GM23248 (cell line): ENCODE results near the gene RAD51B. TPM values are rescaled to one million over a fixed set of nuclear protein-coding genes. Genes with fewer than 3 reads are reported as not detected.

Experiments used
- DNase-seq: peaks from one replicate; pipeline ENCODE4 v3.0.0-alpha.2; 2015
- H2AFZ ChIP-seq: fragments of 200-600 bp; sonication (generic); 2 replicates; pipeline ENCODE4 v1.6.1; 2016; ENCODE audit warnings: antibody characterized with exemption
- H3F3A ChIP-seq: fragments of 200-600 bp; sonication (generic); 2 replicates; pipeline ENCODE4 v1.6.1; 2016; ENCODE audit warnings: mild to moderate bottlenecking, antibody characterized with exemption, mixed run types; ENCODE audit not compliant: insufficient read depth
- H3K27ac ChIP-seq: fragments of 200-600 bp; sonication (generic); 2 replicates; pipeline ENCODE4 v1.5.1; 2016; ENCODE audit warnings: mild to moderate bottlenecking
- H3K27me3 ChIP-seq: fragments of 200-600 bp; sonication (generic); replicated peaks from 2 replicates; pipeline ENCODE4 v1.6.1; 2016; ENCODE audit warnings: mild to moderate bottlenecking; ENCODE audit not compliant: insufficient read depth
- H3K36me3 ChIP-seq: fragments of 200-600 bp; sonication (generic); 2 replicates; pipeline ENCODE4 v1.6.1; 2016; ENCODE audit warnings: low read depth, mild to moderate bottlenecking
- H3K4me1 ChIP-seq: fragments of 200-600 bp; sonication (generic); 2 replicates; pipeline ENCODE4 v1.6.1; 2016; ENCODE audit warnings: mild to moderate bottlenecking; ENCODE audit not compliant: insufficient read depth
- H3K4me2 ChIP-seq: fragments of 200-600 bp; sonication (generic); one replicate; pipeline ENCODE4 v1.6.1; 2016; ENCODE audit warnings: mild to moderate bottlenecking; ENCODE audit not compliant: unreplicated experiment
- H3K4me3 ChIP-seq: fragments of 200-600 bp; sonication (generic); 2 replicates; pipeline ENCODE4 v1.5.1; 2016; ENCODE audit warnings: mild to moderate bottlenecking
- H3K79me2 ChIP-seq: fragments of 200-600 bp; sonication (generic); 2 replicates; pipeline ENCODE4 v1.6.1; 2016; ENCODE audit warnings: mild to moderate bottlenecking; ENCODE audit not compliant: insufficient read depth
- H3K9ac ChIP-seq: fragments of 200-600 bp; sonication (generic); 2 replicates; pipeline ENCODE4 v1.6.1; 2016; ENCODE audit warnings: mild to moderate bottlenecking
- H3K9me2 ChIP-seq: fragments of 200-600 bp; sonication (generic); 2 replicates; pipeline ENCODE4 v1.6.1; 2016; ENCODE audit warnings: mixed run types, mild to moderate bottlenecking, moderate library complexity; ENCODE audit not compliant: insufficient read depth
- H3K9me3 ChIP-seq: fragments of 200-600 bp; sonication (generic); one replicate; pipeline ENCODE4 v1.6.1; 2017; ENCODE audit warnings: low read depth
- H4K20me1 ChIP-seq: fragments of 200-600 bp; sonication (generic); 2 replicates; pipeline ENCODE4 v1.6.0; 2016; ENCODE audit not compliant: insufficient read depth
- EZH2 ChIP-seq: fragments of 200-600 bp; sonication (generic); IDR thresholded peaks from 2 replicates; pipeline ENCODE4 v1.6.1; 2018; ENCODE audit warnings: antibody characterized with exemption, mild to moderate bottlenecking; ENCODE audit not compliant: insufficient read depth, poor library complexity, severe bottlenecking
- EZH2phosphoT487 ChIP-seq: fragments of 200-600 bp; sonication (generic); IDR thresholded peaks from 2 replicates; pipeline ENCODE4 v1.6.1; 2018; ENCODE audit warnings: antibody characterized with exemption, moderate library complexity, mild to moderate bottlenecking, low read depth; ENCODE audit not compliant: insufficient read depth
- WGBS, 2 experiments: methylation state at CpG; one replicate each; pipeline ENCODE4 v1.1.6; 2015 to 2017; ENCODE audit warnings: low lambda C conversion rate in 2 of 2, low coverage in 1 of 2; ENCODE audit errors: missing lambda C conversion rate in 2 of 2; 5-methylcytosine and 5-hydroxymethylcytosine counted together
- in situ Hi-C: fragments of 300-500 bp; cut with MboI; formaldehyde crosslinking; loops from 2 replicates; pipeline ENCODE4 v1.15.0; 2020
- polyA plus RNA-seq: library from polyadenylated mRNA; unstranded; fragments of >200 nt; fragmentation: Nextera tagmentation; extraction: Ambion mirVana; gene quantifications from 2 replicates; pipeline ENCODE4 v1.2.1, GENCODE V29; 2016
- total RNA-seq: library from RNA; depleted of rRNA; stranded (reverse); fragments of >200 nt; shearing (Covaris generic); gene quantifications from 2 replicates; pipeline ENCODE4 v1.2.3, GENCODE V29; 2014

The RAD51B gene
- total and polyA plus RNA-seq, 2 experiments from 2014 or later, result 4.0 to 8.8 TPM

- H3K4me1 ChIP-seq, result peaks cover 21% of the 10 kb centered on the region
- DNase-seq, result peak; percentile 8
- in situ Hi-C loops, result no loop called here
- peak overlapping the region; percentile 60 for H3K4me3 ChIP-seq
- H3K9me2 ChIP-seq, result no peaks in the 10 kb centered on the region
- peak overlapping the region; percentile 86 for H3K4me2 ChIP-seq
- H3K9me3 ChIP-seq, result no peaks in the 10 kb centered on the region
- peak overlapping the region; percentile 48 for H3K9ac ChIP-seq
- no peaks in the 10 kb centered on the region for H3K79me2 ChIP-seq
- no peaks in the 10 kb centered on the region for H3K36me3 ChIP-seq
- no peaks in the 10 kb centered on the region for H3K27me3 ChIP-seq
- no peak for TF ChIP-seq EZH2phosphoT487
- no peak for TF ChIP-seq EZH2
- peak overlapping the region; percentile 50 for H2AFZ ChIP-seq
- H3K27ac ChIP-seq, result peak overlapping the region; percentile 59
- peaks cover 10% of the 10 kb centered on the region for H3F3A ChIP-seq
- no peaks in the 10 kb centered on the region for H4K20me1 ChIP-seq
- WGBS, 2 experiments, result 6 to 17% methylated on average over 1 of the region's 1 CpG
Observed at GRCh38 chr14:68000511-68000910, 180.9 kb downstream of the RAD51B start.

GRCh38 chr14:68008491-68008890 lies 188.9 kb downstream of the RAD51B start:
- no peaks in the 10 kb centered on the region for H3K79me2 ChIP-seq
- no peaks in the 10 kb centered on the region for H3K9me2 ChIP-seq
- H4K20me1 ChIP-seq, result no peaks in the 10 kb centered on the region
- no peaks in the 10 kb centered on the region for H3K9me3 ChIP-seq
- no peak overlapping the region for H3K27ac ChIP-seq
- 100% methylated on average over 1 of the region's 1 CpG for WGBS, 2 experiments
- no peak overlapping the region for H2AFZ ChIP-seq
- no peak overlapping the region for H3K4me3 ChIP-seq
- H3K4me1 ChIP-seq, result peaks cover 12% of the 10 kb centered on the region
- H3K9ac ChIP-seq, result no peak overlapping the region
- no peak for TF ChIP-seq EZH2
- TF ChIP-seq EZH2phosphoT487, result no peak
- no peaks in the 10 kb centered on the region for H3K36me3 ChIP-seq
- in situ Hi-C loops, result no loop called here
- 0 out of 2 replicates have a peak, but pooled peaks cover 12% of the 10 kb centered on the region for H3F3A ChIP-seq
- no peaks in the 10 kb centered on the region for H3K27me3 ChIP-seq
- no peak for DNase-seq
- no peak overlapping the region for H3K4me2 ChIP-seq

GRCh38 chr14:68011406-68012028 lies 191.9 kb downstream of the RAD51B start:
- peak overlapping the region; percentile 55 for H3K4me2 ChIP-seq
- WGBS, 2 experiments, result 15 to 18% methylated on average over 4 of the region's 4 CpGs
- no peak overlapping the region for H3K27ac ChIP-seq
- no peaks in the 10 kb centered on the region for H3K36me3 ChIP-seq
- no peaks in the 10 kb centered on the region for H4K20me1 ChIP-seq
- no peak overlapping the region for H3K9ac ChIP-seq
- no peaks in the 10 kb centered on the region for H3K79me2 ChIP-seq
- H3K4me3 ChIP-seq, result 0 out of 2 replicates have a peak overlapping the region, but pooled peaks have one; percentile 27
- H3K9me3 ChIP-seq, result no peaks in the 10 kb centered on the region
- in situ Hi-C loops, result no loop called here
- peak; percentile 53 for DNase-seq
- no peaks in the 10 kb centered on the region for H3K9me2 ChIP-seq
- H2AFZ ChIP-seq, result peak overlapping the region; percentile 41
- peaks cover 19% of the 10 kb centered on the region for H3K4me1 ChIP-seq
- H3F3A ChIP-seq, result 0 out of 2 replicates have a peak, but pooled peaks cover 17% of the 10 kb centered on the region
- TF ChIP-seq EZH2 (no peak), EZH2phosphoT487 (no peak)
- H3K27me3 ChIP-seq, result no peaks in the 10 kb centered on the region

GRCh38 chr14:68012871-68013270 lies 193.3 kb downstream of the RAD51B start:
- Histone ChIP-seq H3K27me3 (no peaks in the 10 kb centered on the region), H2AFZ (no peak overlapping the region), H3K36me3 (no peaks in the 10 kb centered on the region), H3K4me1 (peaks cover 22% of the 10 kb centered on the region), H3K27ac (no peak overlapping the region), H4K20me1 (no peaks in the 10 kb centered on the region), H3K9me3 (no peaks in the 10 kb centered on the region), H3K4me2 (no peak overlapping the region), H3K79me2 (no peaks in the 10 kb centered on the region), H3K9ac (no peak overlapping the region), H3K4me3 (no peak overlapping the region), H3K9me2 (no peaks in the 10 kb centered on the region), H3F3A (0 out of 2 replicates have a peak, but pooled peaks cover 17% of the 10 kb centered on the region)
- no peak for DNase-seq
- TF ChIP-seq EZH2phosphoT487 (no peak), EZH2 (no peak)
- 86 to 96% methylated on average over 1 of the region's 1 CpG for WGBS, 2 experiments
- in situ Hi-C loops, result no loop called here
